PFSK-1 (cell line): ENCODE data around the gene WNK2.

Source experiments
- FOXP2 ChIP-seq: optimal IDR thresholded peaks from 2 replicates; pipeline ENCODE3; 2011; ENCODE audit warnings: borderline replicate concordance, control low read depth, inconsistent platforms; ENCODE audit not compliant: insufficient read depth; ENCODE audit errors: extremely low read length, extremely low read depth
- POLR2AphosphoS5 ChIP-seq: IDR thresholded peaks from 2 replicates; pipeline ENCODE4 v1.6.1; 2012; ENCODE audit warnings: low read depth, mild to moderate bottlenecking, control low read depth, low read length, moderate library complexity
- REST ChIP-seq, 2 experiments: IDR thresholded peaks; 2 replicates each; pipeline versions ENCODE4 v1.6.1 to v1.8.0; 2011 to 2012; ENCODE audit warnings: low read depth in 2 of 2, low read length in 2 of 2, control low read depth in 1 of 2, inconsistent platforms in 1 of 2, mild to moderate bottlenecking in 1 of 2, moderate library complexity in 1 of 2; ENCODE audit not compliant: insufficient read depth in 1 of 2
- SIN3A ChIP-seq: IDR thresholded peaks from 2 replicates; pipeline ENCODE4 v1.6.1; 2012; ENCODE audit warnings: mild to moderate bottlenecking, low read length, moderate library complexity, borderline replicate concordance; ENCODE audit not compliant: insufficient read depth
- TAF1 ChIP-seq: IDR thresholded peaks from 2 replicates; pipeline ENCODE4 v1.6.1; 2012; ENCODE audit warnings: low read length, control low read depth, borderline replicate concordance; ENCODE audit not compliant: insufficient read depth

WNK2 gene

GRCh38 chr9:93261281-93261680 is 77.3 kb downstream of the WNK2 start:
- TF ChIP-seq REST (IDR thresholded peaks at IDR 0.05; ENCODE audit: insufficient read depth in 1 of 2, low read depth in 2 of 2, low read length in 2 of 2) (no peak), SIN3A (no peak), TAF1 (no peak), POLR2AphosphoS5 (no peak), FOXP2 (no peak)

- TF ChIP-seq TAF1, result no peak
- TF ChIP-seq FOXP2, result no peak
- no peak for TF ChIP-seq SIN3A
- TF ChIP-seq REST (IDR thresholded peaks at IDR 0.05; ENCODE audit: insufficient read depth in 1 of 2, low read depth in 2 of 2, low read length in 2 of 2), result no peak
- TF ChIP-seq POLR2AphosphoS5, result no peak
These were observed 78.0 kb downstream of the WNK2 start for GRCh38 chr9:93261735-93262523.

GRCh38 chr9:93262537-93263310 is 78.8 kb downstream of the WNK2 start:
- no peak for TF ChIP-seq REST (IDR thresholded peaks at IDR 0.05; ENCODE audit: insufficient read depth in 1 of 2, low read depth in 2 of 2, low read length in 2 of 2)
- TF ChIP-seq SIN3A, result no peak
- TF ChIP-seq TAF1, result no peak
- TF ChIP-seq FOXP2, result no peak
- TF ChIP-seq POLR2AphosphoS5, result no peak

GRCh38 chr9:93263334-93264229 is 79.6 kb downstream of the WNK2 start:
- TF ChIP-seq FOXP2, result no peak
- no peak for TF ChIP-seq POLR2AphosphoS5
- no peak for TF ChIP-seq REST (IDR thresholded peaks at IDR 0.05; ENCODE audit: insufficient read depth in 1 of 2, low read depth in 2 of 2, low read length in 2 of 2)
- TF ChIP-seq SIN3A, result no peak
- no peak for TF ChIP-seq TAF1
